ENCODE measurements around the gene HYI.

Gene HYI

GRCh38 chr1:43444151-43444828 is 9.4 kb downstream of the HYI start:
- no peak for DNase-seq (ENCODE audit: low read depth)

- DNase-seq (ENCODE audit: low read depth): no peak
These were observed 10.4 kb downstream of the HYI start for GRCh38 chr1:43443197-43443946.

DNA sequence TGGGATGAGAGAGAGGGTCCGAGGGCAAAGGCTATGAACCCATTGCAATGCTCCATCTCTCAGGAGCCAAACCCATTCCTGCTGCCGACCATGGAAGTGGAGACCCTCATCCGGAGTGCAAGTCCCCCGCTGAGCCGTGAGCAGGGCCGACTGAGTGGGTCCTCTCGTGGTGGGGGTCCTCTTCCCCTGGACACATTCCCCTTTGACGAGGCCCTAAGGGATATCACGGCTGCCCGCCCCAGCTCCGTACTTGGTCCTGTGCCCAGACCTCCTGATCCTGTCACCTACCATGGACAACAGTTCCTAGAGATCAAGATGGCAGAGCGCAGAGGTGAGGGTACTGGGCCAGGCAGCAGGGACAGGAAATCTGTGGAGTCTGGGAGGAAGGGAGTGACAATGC is 11.0 kb downstream of the HYI start:
- no peak for DNase-seq (ENCODE audit: low read depth)

DNA sequence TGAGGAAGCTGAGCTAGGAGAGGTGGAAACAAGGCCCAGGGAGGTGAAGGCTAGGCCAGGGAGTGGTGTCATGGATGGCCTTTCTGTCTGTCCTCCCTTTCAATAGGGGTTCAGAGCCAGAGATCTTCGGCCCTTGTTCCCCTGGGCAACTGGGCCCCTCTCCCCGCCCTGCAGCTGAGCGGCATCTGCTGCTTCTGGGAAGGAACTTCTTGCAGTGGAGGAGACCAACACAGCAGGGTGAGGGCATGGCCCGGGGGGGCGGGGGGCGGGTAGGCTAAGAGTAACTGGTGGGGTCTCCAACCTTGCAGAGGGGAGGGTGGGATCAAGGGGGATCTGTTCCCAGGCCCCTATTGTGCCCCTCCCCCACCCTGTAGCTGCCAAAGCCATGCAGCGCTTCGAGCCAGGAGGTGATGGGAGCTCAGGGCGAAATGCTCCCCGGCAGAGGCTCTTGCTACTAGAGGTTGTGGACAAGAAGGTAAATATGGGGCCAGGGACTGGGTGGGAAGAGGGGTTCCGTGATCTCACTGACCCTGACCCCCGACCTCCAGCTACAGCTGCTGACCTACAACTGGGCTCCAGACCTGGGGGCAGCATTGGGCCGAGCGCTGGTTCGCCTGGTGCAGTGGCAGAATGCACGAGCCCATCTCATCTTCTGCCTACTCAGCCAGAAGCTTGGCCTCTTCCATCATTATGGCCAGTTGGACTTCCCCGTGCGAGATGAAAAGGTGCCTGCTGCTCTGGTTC is 11.7 kb downstream of the HYI start:
- DNase-seq (ENCODE audit: low read depth): no peak

DNA sequence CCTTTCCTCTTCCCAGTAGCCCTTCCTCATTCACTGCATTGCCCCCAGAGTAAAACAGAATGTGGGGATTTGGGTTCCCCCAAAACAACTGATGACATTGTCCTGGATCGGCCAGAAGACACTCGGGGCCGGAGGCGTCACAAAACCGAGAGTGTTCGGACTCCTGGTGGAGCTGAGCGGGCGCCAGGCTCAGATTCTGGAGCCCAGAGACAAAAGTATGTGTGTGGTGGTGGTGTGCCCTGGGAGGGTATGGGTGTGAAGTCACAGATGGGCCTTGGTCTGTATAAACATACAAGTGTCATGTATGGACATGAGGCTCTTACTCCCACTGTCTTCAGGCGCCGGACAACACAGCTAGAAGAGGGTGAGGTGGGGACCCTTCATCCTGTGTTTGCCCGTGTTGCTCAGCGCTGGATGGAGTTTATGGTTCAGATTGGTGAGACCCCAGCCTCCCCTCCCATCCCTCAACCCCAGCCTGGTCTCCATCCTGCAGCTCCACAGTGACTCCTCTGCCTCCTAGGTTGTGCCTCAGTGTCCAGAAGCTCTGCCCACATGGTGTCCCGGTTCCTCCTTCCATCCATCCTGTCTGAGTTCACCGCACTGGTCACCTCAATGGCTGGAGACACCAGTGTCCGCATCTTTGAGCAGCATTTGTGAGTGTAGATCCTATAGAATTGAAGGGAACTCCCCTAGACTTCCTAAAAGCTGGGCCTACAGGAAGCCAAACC is 12.4 kb downstream of the HYI start:
- DNase-seq (ENCODE audit: low read depth): no peak

GRCh38 chr1:43440358-43440757 is 13.4 kb downstream of the HYI start:
- DNase-seq (ENCODE audit: low read depth): no peak

GRCh38 chr1:43439781-43440180 is 13.9 kb downstream of the HYI start:
- DNase-seq (ENCODE audit: low read depth): no peak

DNA sequence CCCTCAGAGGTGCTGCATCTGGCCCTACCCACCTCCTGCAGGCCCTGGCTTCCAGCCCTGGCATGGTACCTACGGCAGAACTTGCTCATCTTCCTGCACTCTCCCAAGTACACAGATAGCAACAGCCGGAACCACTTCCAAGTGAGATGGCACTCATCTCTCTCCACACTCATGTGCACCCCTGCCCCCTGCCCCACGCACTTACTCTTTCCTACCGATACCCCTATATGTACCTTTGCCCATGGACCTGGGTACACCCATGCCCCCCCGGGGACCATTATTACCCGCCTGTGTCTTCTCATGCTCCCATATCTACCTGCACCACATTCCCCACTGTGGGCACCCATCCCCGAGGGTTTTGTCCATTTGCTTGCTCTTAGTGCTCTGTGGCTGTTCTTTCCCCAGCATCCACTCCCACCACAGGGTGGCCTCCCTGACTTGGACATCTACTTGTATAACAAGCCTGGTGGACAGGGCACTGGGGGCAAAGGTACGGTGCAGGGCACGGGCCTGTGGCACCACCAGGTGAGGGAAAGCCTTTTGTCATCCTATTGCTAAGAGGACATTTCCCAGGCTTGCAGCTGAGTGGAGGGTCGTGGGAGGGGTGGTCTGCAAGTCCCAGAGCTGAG is 14.7 kb downstream of the HYI start:
- DNase-seq (ENCODE audit: low read depth): no peak

GRCh38 chr1:43438576-43438952 is 15.2 kb downstream of the HYI start:
- no peak for DNase-seq (ENCODE audit: low read depth)

GRCh38 chr1:43438006-43438405 is 15.7 kb downstream of the HYI start:
- DNase-seq (ENCODE audit: low read depth): no peak

- no peak for DNase-seq (ENCODE audit: low read depth)
These were observed 16.4 kb downstream of the HYI start for GRCh38 chr1:43437031-43437973.

GRCh38 chr1:43436371-43436770 is 17.4 kb downstream of the HYI start:
- no peak for DNase-seq (ENCODE audit: low read depth)

- DNase-seq (ENCODE audit: low read depth): no peak
These were observed 18.3 kb downstream of the HYI start for GRCh38 chr1:43435146-43436145.

DNA sequence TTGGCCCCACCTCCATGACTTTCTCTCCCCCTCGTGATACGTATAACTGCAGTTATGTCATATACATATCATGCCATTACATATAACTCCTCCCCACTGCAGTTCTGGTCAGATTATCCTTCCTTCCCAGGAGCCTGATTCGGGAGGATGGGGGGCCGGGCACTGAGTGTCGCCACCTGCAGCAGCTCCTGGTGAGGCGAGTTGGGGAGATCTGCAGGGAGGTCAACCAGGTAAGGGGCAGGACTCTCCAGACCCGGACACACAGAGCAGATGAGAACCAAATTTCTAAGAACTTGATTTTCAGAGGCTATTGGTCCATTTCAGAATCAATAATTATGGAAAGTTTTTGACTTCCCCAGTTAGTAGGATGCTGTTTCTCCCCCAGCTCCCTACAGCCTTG is 19.5 kb downstream of the HYI start:
- DNase-seq (ENCODE audit: low read depth): no peak

- DNase-seq (ENCODE audit: low read depth): no peak
These were observed 20.8 kb downstream of the HYI start for GRCh38 chr1:43432907-43433306.

GRCh38 chr1:43432171-43432860 is 21.4 kb downstream of the HYI start:
- DNase-seq (ENCODE audit: low read depth): no peak

- DNase-seq (ENCODE audit: low read depth): no peak
These were observed 22.1 kb downstream of the HYI start for GRCh38 chr1:43431676-43432075.

DNA sequence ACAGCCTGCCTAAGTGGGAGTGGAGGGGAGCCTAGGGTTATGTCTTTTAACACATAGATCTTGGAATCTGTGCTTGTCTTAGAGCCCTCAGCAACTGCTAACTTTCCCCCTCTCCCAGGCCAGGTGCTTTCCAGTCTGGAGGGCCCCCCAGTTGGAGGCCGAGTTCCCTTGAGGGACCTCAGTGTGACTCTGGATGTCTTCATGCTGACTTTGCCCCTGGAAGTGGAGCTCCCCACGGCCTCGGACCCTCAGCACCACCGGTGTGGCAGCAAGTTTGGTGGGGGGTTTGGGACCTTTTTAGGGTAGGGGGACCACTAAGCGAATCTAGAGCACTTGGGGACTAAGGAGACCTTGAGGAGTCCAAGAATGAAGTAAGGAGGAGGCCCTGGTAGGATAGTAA is 22.9 kb downstream of the HYI start:
- no peak for DNase-seq (ENCODE audit: low read depth)

- no peak for DNase-seq (ENCODE audit: low read depth)
These were observed 25.8 kb downstream of the HYI start for GRCh38 chr1:43427941-43428340.

Data from stimulated activated CD8-positive, alpha-beta memory T cell treated with anti-CD3 and anti-CD28 coated beads, Interleukin-15, amount 100 ng/mL, for 1 hour (primary cell).